ENCODE data around the gene ARFGAP2.

- TF ChIP-seq CTCF (IDR thresholded peaks at IDR 0.05) (no peak), POLR2A (IDR thresholded peaks at IDR 0.05) (no peak)
Observed at GRCh38 chr11:47165253-47165840, 11.3 kb downstream of the ARFGAP2 start.

Measured in adrenal gland (tissue), 5 donors.